HEK293 (cell line): ENCODE data around the gene GSG1L.

ENCODE experiments used
- CTCF ChIA-PET: fragments of 350-600 bp; formaldehyde crosslinking; extraction: SDS; loops from one replicate; lab custom pipeline; 2021; ENCODE audit warnings: antibody characterized with exemption; lab: Yijun Ruan, JAX
- POLR2A ChIA-PET: fragments of 300-600 bp; formaldehyde crosslinking; extraction: SDS; loops from one replicate; lab custom pipeline; 2020; ENCODE audit warnings: antibody characterized with exemption, inconsistent platforms; lab: Yijun Ruan, JAX
- H3K27ac ChIP-seq: fragments of 200-500 bp; sonication (Bioruptor generic); 2 replicates; pipeline ENCODE4 v1.5.1; 2014; ENCODE audit warnings: low read depth, low read length, control low read depth, inconsistent platforms; ENCODE audit errors: extremely low read depth
- H3K36me3 ChIP-seq, 2 experiments: fragments of 200-500 bp in 1 of 2; sonication (Bioruptor generic) in 1 of 2; 1 replicate in 1 of 2; 2 replicates in 1 of 2; pipeline ENCODE4 v1.5.1; 2014 to 2017; ENCODE audit warnings: inconsistent platforms in 2 of 2, low read length in 2 of 2; ENCODE audit not compliant: control insufficient read depth in 2 of 2, insufficient read depth in 1 of 2
- H3K4me1 ChIP-seq: fragments of 200-500 bp; sonication (Bioruptor generic); 2 replicates; pipeline ENCODE4 v1.5.1; 2014; ENCODE audit warnings: mild to moderate bottlenecking, low read length, inconsistent platforms; ENCODE audit not compliant: control insufficient read depth, insufficient read depth
- H3K4me3 ChIP-seq: 2 replicates; pipeline ENCODE4 v1.5.1; 2011; ENCODE audit warnings: low read depth, mild to moderate bottlenecking, control low read depth, low read length, moderate library complexity
- H3K9me3 ChIP-seq: fragments of 200-500 bp; sonication (Bioruptor generic); 2 replicates; pipeline ENCODE4 v1.5.1; 2014; ENCODE audit warnings: low read depth, low read length, inconsistent platforms; ENCODE audit not compliant: control insufficient read depth, insufficient read depth
- SALL2 ChIP-seq: fragments of 450-650 bp; formaldehyde crosslinking; IDR thresholded peaks from 2 replicates; pipeline ENCODE4 v1.5.0; 2017; ENCODE audit warnings: missing biosample characterization, mild to moderate bottlenecking, missing genetic modification characterization, borderline replicate concordance
- ZBTB26 ChIP-seq: fragments of 450-650 bp; formaldehyde crosslinking; optimal IDR thresholded peaks from 2 replicates; pipeline ENCODE3; 2016; ENCODE audit warnings: missing biosample characterization, mild to moderate bottlenecking, missing genetic modification characterization
- ZBTB48 ChIP-seq: fragments of 450-650 bp; formaldehyde crosslinking; IDR thresholded peaks from 2 replicates; pipeline ENCODE4 v1.5.1; 2016; ENCODE audit warnings: missing biosample characterization, missing genetic modification characterization
- ZIC2 ChIP-seq: fragments of 450-650 bp; formaldehyde crosslinking; IDR thresholded peaks from 2 replicates; pipeline ENCODE4 v1.5.1; 2016; ENCODE audit warnings: missing biosample characterization, missing genetic modification characterization
- ZNF10 ChIP-seq: fragments of 450-650 bp; formaldehyde crosslinking; IDR thresholded peaks from 2 replicates; pipeline ENCODE4 v1.5.1; 2017; ENCODE audit warnings: missing biosample characterization, missing genetic modification characterization
- ZNF146 ChIP-seq: fragments of 450-650 bp; formaldehyde crosslinking; IDR thresholded peaks from 2 replicates; pipeline ENCODE4 v1.5.1; 2016; ENCODE audit warnings: missing biosample characterization, missing genetic modification characterization
- ZNF184 ChIP-seq: fragments of 450-650 bp; IDR thresholded peaks from 2 replicates; pipeline ENCODE4 v1.5.1; 2018; ENCODE audit warnings: missing biosample characterization, mild to moderate bottlenecking, missing genetic modification characterization
- ZNF335 ChIP-seq: fragments of 450-650 bp; formaldehyde crosslinking; conservative IDR thresholded peaks from 2 replicates; pipeline ENCODE4 v1.5.1; 2016; ENCODE audit warnings: missing biosample characterization, missing genetic modification characterization
- ZNF354C ChIP-seq: fragments of 450-650 bp; formaldehyde crosslinking; IDR thresholded peaks from 2 replicates; pipeline ENCODE4 v1.5.1; 2016; ENCODE audit warnings: missing biosample characterization, missing genetic modification characterization, low read depth, borderline replicate concordance
- ZNF37A ChIP-seq: fragments of 450-650 bp; IDR thresholded peaks from 2 replicates; pipeline ENCODE4 v1.5.1; 2018; ENCODE audit warnings: missing biosample characterization, missing genetic modification characterization
- ZNF394 ChIP-seq: fragments of 450-650 bp; formaldehyde crosslinking; IDR thresholded peaks from 2 replicates; pipeline ENCODE4 v1.5.1; 2016; ENCODE audit warnings: missing biosample characterization, missing genetic modification characterization, mild to moderate bottlenecking, moderate library complexity, borderline replicate concordance
- ZNF513 ChIP-seq: fragments of 450-650 bp; IDR thresholded peaks from 2 replicates; pipeline ENCODE4 v1.5.1; 2018; ENCODE audit warnings: missing biosample characterization, missing genetic modification characterization
- ZNF518A ChIP-seq: fragments of 450-650 bp; formaldehyde crosslinking; conservative IDR thresholded peaks from 2 replicates; pipeline ENCODE4 v1.5.1; 2016; ENCODE audit warnings: low read depth, missing biosample characterization, missing genetic modification characterization
- ZNF529 ChIP-seq: fragments of 450-650 bp; formaldehyde crosslinking; IDR thresholded peaks from 2 replicates; pipeline ENCODE4 v1.5.1; 2017; ENCODE audit warnings: missing genetic modification characterization, missing biosample characterization; ENCODE audit not compliant: insufficient replicate concordance
- ZNF658 ChIP-seq: fragments of 450-650 bp; formaldehyde crosslinking; IDR thresholded peaks from 2 replicates; pipeline ENCODE4; 2016; ENCODE audit warnings: missing biosample characterization, missing genetic modification characterization
- ZNF660 ChIP-seq: fragments of 450-650 bp; IDR thresholded peaks from 2 replicates; pipeline ENCODE4 v1.5.1; 2018; ENCODE audit warnings: missing biosample characterization, mild to moderate bottlenecking, missing genetic modification characterization
- ZNF792 ChIP-seq: fragments of 450-650 bp; formaldehyde crosslinking; IDR thresholded peaks from 2 replicates; pipeline ENCODE4 v1.5.1; 2016; ENCODE audit warnings: missing biosample characterization, missing genetic modification characterization
- TF ChIP-seq, protein P1 (sequence below): fragments of 450-650 bp; formaldehyde crosslinking; IDR thresholded peaks from 2 replicates; pipeline ENCODE4 v1.5.1; 2016; ENCODE audit warnings: missing biosample characterization, missing genetic modification characterization

Gene GSG1L

DNA sequence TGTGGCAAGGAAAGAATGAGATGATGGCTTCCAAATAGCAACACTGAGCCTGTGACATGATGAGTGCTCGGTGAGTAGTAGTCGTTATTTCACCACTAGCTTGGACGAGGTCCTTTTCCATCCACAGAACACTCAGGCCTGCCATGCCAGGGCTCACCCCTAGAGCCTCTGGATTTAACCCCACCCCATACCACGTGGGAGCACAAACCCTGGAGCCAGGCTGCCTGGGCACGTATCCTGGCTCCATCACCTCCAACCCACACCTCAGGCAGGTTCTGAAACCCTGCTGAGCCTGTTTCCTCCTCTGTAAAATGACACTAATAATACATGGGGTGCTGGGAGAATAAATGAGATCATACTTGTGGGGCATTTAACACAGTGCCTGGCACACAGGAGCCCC is 321.2 kb downstream of the GSG1L start (continued):
- TF ChIP-seq ZNF518A (tag by site-specific recombination) (no peak), ZNF660 (tag by site-specific recombination) (no peak), ZBTB48 (no peak)

DNA sequence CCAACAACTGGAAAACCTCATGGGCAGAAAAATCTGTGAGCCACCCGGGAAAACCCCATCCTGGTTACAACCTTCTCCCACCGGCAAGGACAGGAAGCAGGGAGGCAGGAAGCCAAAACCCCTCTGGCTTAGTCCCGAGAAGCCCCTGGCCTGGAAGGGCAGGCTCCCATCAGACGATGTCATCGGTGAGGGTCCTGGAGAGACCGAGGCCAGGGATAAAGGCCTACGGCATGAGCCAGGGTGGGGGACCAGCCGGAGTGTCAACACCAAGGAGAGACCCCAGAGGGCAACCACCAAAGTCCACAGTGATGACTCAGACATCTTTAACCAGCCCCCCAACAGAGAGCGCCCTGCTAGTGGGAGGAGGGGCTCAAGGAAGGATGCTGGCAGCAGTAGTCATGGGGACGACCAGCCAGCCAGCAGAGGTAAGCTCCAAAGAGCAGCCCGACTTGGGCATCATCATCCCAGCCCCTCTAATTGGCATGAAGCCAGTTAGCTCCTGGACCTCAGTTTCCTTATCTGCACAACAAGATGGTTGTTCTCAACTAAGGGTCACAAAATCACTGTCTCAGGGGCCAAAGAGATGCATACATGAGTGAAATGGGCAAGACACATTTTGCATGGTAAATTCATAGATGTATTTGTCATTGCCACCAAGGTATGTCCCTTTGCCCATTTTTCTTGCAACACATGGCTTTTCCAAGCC is 322.9 kb downstream of the GSG1L start:
- peaks cover 0 to 5% of the 10 kb centered on the region in 2 experiments; a peak in 1 of 3 replicates for H3K36me3 ChIP-seq
- ChIA-PET POLR2A (no interaction called here), CTCF (interaction anchor here (0.7 kb wide), 1 partner anchor 127 kb away, joined by 3 read pairs; no protein-coding TSS in a partner anchor)
- H3K27ac ChIP-seq = no peak overlapping the region
- no peaks in the 10 kb centered on the region for H3K9me3 ChIP-seq
- H3K4me1 ChIP-seq = no peaks in the 10 kb centered on the region
- TF ChIP-seq, protein P1, sequence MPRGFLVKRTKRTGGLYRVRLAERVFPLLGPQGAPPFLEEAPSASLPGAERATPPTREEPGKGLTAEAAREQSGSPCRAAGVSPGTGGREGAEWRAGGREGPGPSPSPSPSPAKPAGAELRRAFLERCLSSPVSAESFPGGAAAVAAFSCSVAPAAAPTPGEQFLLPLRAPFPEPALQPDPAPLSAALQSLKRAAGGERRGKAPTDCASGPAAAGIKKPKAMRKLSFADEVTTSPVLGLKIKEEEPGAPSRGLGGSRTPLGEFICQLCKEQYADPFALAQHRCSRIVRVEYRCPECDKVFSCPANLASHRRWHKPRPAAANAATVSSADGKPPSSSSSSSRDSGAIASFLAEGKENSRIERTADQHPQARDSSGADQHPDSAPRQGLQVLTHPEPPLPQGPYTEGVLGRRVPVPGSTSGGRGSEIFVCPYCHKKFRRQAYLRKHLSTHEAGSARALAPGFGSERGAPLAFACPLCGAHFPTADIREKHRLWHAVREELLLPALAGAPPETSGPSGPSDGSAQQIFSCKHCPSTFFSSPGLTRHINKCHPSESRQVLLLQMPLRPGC (tag by site-specific recombination) = no peak
- TF ChIP-seq ZIC2 (tag by site-specific recombination) = peak; percentile 23; the same call in 1 of the 2 replicates
- TF ChIP-seq, all 188 proteins: peak for 1
- H3K4me3 ChIP-seq = no peak overlapping the region

DNA sequence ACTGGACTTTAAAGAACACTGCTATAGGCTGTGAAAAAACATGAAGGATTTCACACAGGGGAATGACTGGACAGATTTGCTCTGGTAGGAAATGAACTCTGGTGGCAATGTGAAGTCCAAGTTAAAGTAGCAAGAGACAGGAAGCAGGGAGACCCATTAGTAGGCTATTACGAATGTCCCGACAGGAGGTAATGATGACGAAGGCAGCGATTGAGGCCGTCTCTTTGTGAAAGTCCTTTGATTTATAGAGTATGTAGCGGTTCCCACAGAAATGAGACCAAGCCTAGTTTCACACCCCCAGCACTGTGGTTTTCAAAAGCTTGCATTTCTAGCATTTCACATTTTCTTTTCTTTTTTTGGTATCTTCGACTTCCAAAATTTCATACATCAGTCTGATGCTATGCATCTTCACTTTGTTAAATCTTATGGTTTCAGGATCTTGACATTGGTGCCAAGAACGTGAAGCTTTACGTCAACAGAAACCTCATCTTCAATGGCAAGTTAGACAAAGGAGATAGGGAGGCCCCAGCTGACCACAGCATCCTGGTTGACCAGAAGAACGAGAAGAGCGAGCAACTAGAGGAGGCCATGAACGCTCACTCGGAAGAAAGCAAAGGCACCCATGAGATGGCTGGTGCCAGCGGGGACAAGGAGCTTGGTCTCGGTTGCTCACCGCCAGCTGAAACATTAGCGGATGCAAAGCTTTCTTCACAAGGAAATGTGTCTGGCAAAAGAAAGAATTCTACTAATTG is 323.7 kb downstream of the GSG1L start:
- TF ChIP-seq ZNF394 (no peak), SALL2 (tag by site-specific recombination) (no peak), ZNF37A (tag by site-specific recombination) (no peak)
- no peaks in the 10 kb centered on the region for H3K4me1 ChIP-seq
- ChIA-PET POLR2A (no interaction called here), CTCF (no interaction called here)
- H3K4me3 ChIP-seq = no peak overlapping the region
- H3K36me3 ChIP-seq = peaks cover 0 to 5% of the 10 kb centered on the region in 2 experiments; a peak in 1 of 3 replicates
- H3K9me3 ChIP-seq = no peaks in the 10 kb centered on the region
- no peak overlapping the region for H3K27ac ChIP-seq

DNA sequence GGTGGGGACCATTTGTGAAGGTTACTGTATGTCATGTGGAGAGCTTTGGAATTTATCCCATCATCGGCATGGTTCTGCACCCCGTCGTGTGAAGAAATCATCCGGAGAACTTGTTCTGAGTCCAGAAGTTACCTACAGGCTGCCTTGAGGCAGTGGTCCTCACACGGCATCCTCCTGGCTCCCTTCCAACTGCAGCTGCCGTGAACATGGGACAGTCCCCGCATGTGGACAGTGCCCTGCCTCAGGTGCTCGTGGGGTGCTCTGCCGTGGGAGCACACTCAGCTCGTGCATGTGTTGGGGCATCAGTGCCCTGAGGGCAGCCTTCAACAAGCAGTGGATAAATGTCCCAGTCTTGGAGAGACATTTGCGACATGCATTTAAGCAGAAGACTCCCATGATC is 324.9 kb downstream of the GSG1L start:
- no peaks in the 10 kb centered on the region for H3K9me3 ChIP-seq
- ChIA-PET CTCF (interaction anchor here (0.5 kb wide), 1 partner anchor 49 kb away, joined by 3 read pairs; no protein-coding TSS in a partner anchor), POLR2A (no interaction called here)
- peaks cover 0 to 5% of the 10 kb centered on the region in 2 experiments; a peak in 1 of 3 replicates for H3K36me3 ChIP-seq
- no peaks in the 10 kb centered on the region for H3K4me1 ChIP-seq
- H3K4me3 ChIP-seq = no peak overlapping the region
- no peak overlapping the region for H3K27ac ChIP-seq
- TF ChIP-seq ZNF792 (tag by site-specific recombination) (no peak), ZNF529 (tag by site-specific recombination) (no peak), ZNF658 (tag by site-specific recombination) (no peak), ZBTB26 (tag by site-specific recombination) (no peak), ZNF335 (tag by site-specific recombination) (no peak), ZNF184 (tag by site-specific recombination) (no peak), ZNF146 (tag by site-specific recombination) (no peak), ZNF354C (tag by site-specific recombination) (no peak), ZNF513 (tag by site-specific recombination) (no peak), ZNF10 (tag by site-specific recombination) (no peak)
